Activated CD8-positive, alpha-beta memory T cell treated with anti-CD3 and anti-CD28 coated beads for 4 hours (primary cell): ENCODE measurements around the gene CSF2RB.

Source experiments
- DNase-seq, 2 donors: peaks; one replicate each; pipeline ENCODE4 v3.0.0-alpha.2; 2020; ENCODE audit warnings: low read depth in 2 of 2

The CSF2RB gene

GRCh38 chr22:36936362-36937116, 23.1 kb downstream of the CSF2RB start:
- DNase-seq: no peak

- no peak for DNase-seq
These were observed 24.0 kb downstream of the CSF2RB start for GRCh38 chr22:36937319-36938027.

- DNase-seq: no peak
These were observed 24.6 kb downstream of the CSF2RB start for GRCh38 chr22:36938028-36938425.

GRCh38 chr22:36938886-36939285, 25.5 kb downstream of the CSF2RB start:
- DNase-seq: no peak

GRCh38 chr22:36940676-36941075, 27.2 kb downstream of the CSF2RB start:
- DNase-seq: no peak

- no peak for DNase-seq
These were observed 29.1 kb downstream of the CSF2RB start for GRCh38 chr22:36942556-36942955.

- no peak for DNase-seq
These were observed 33.2 kb downstream of the CSF2RB start for GRCh38 chr22:36946421-36947158.

- no peak for DNase-seq
These were observed 35.1 kb downstream of the CSF2RB start for GRCh38 chr22:36948273-36949225.

- DNase-seq: no peak
These were observed 37.6 kb downstream of the CSF2RB start for GRCh38 chr22:36950797-36951590.

GRCh38 chr22:36951746-36952145, 38.3 kb downstream of the CSF2RB start:
- DNase-seq: no peak

- DNase-seq: no peak
These were observed 40.0 kb downstream of the CSF2RB start for GRCh38 chr22:36953239-36954080.

- DNase-seq: no peak
These were observed 41.0 kb downstream of the CSF2RB start for GRCh38 chr22:36954251-36955014.

- no peak for DNase-seq
These were observed 42.3 kb downstream of the CSF2RB start for GRCh38 chr22:36955691-36956090.

GRCh38 chr22:36958366-36958765, 44.9 kb downstream of the CSF2RB start:
- DNase-seq: no peak

- no peak for DNase-seq
These were observed 48.2 kb downstream of the CSF2RB start for GRCh38 chr22:36961626-36962025.

- no peak for DNase-seq
These were observed 49.9 kb downstream of the CSF2RB start for GRCh38 chr22:36963302-36963701.

- no peak for DNase-seq
These were observed 50.7 kb downstream of the CSF2RB start for GRCh38 chr22:36964106-36964505.

- DNase-seq: no peak
These were observed 52.3 kb downstream of the CSF2RB start for GRCh38 chr22:36965696-36966095.
